ENCODE measurements around the gene PCBP1.
A peak's percentile ranks its signal among the peaks of the same experiment; 100 is the strongest.
"Not testable (repeated sequence)": the region's sequence is repeated elsewhere in the genome, so short reads cannot be mapped to it uniquely, and the experiment has no call there.

Gene PCBP1

GRCh38 chr2:70083344-70084156 lies 3.7 kb upstream of the PCBP1 start:
- DNase-seq: no peak

- no peak for DNase-seq
Measured at GRCh38 chr2:70084973-70085710, 2.1 kb upstream of the PCBP1 start.

- DNase-seq: no peak
Measured at GRCh38 chr2:70085711-70086277, 1.5 kb upstream of the PCBP1 start.

GRCh38 chr2:70086278-70086837 lies 919 bp upstream of the PCBP1 start:
- DNase-seq: peak; percentile 78

GRCh38 chr2:70087702-70088597 lies 673 bp downstream of the PCBP1 start:
- peak; percentile 72 for DNase-seq

- DNase-seq: no peak
Measured at GRCh38 chr2:70088598-70089219, 1.4 kb downstream of the PCBP1 start.

- DNase-seq: no peak
Measured at GRCh38 chr2:70089220-70089982, 2.1 kb downstream of the PCBP1 start.

GRCh38 chr2:70089983-70090525 lies 2.8 kb downstream of the PCBP1 start:
- no peak for DNase-seq

GRCh38 chr2:70090706-70091334 lies 3.5 kb downstream of the PCBP1 start:
- no peak for DNase-seq

GRCh38 chr2:70091364-70091763 lies 4.1 kb downstream of the PCBP1 start:
- no peak for DNase-seq

- no peak for DNase-seq
Measured at GRCh38 chr2:70091816-70092215, 4.5 kb downstream of the PCBP1 start.

GRCh38 chr2:70092576-70093243 lies 5.4 kb downstream of the PCBP1 start:
- DNase-seq: not testable (repeated sequence)

- DNase-seq: no peak
Measured at GRCh38 chr2:70094171-70094977, 7.1 kb downstream of the PCBP1 start.

- DNase-seq: peak; percentile 39
Measured at GRCh38 chr2:70094978-70095719, 7.9 kb downstream of the PCBP1 start.

GRCh38 chr2:70095720-70096670 lies 8.7 kb downstream of the PCBP1 start:
- DNase-seq: no peak

GRCh38 chr2:70098032-70098431 lies 10.8 kb downstream of the PCBP1 start:
- no peak for DNase-seq

- DNase-seq: no peak
Measured at GRCh38 chr2:70099270-70099669, 12.0 kb downstream of the PCBP1 start.

Data from NCI-H446 treated with DMSO at 0.1 percent for 48 hours (cell line).